ENCODE results near the gene RAB1B.

GRCh38 chr11:66316849-66317251 is 48.4 kb downstream of the RAB1B start, which contains the start of gene CD248:
- TF ChIP-seq GATA3 (IDR thresholded peaks at IDR 0.05; ENCODE audit: low read depth, low read length) (no peak), GATA2 (IDR thresholded peaks at IDR 0.05; ENCODE audit: low read depth, low read length) (no peak)
